Tibial nerve (tissue), 4 donors: ENCODE data around the gene METTL13. TPM values are rescaled to one million over a fixed set of nuclear protein-coding genes. Genes with fewer than 3 reads are reported as not detected.

Source experiments
- DNase-seq, 2 donors: peaks; one replicate each; pipeline ENCODE4 v3.0.0-alpha.2; 2019; ENCODE audit warnings: low spot score in 2 of 2
- H3K27ac ChIP-seq, 4 donors: fragments of 200-600 bp; sonication (generic) in 3 of 4; one replicate each; pipeline ENCODE4 v1.5.1; 2017 to 2019; ENCODE audit warnings: mild to moderate bottlenecking in 1 of 4
- H3K27me3 ChIP-seq, 2 donors: fragments of 200-600 bp; sonication (generic) in 1 of 2; one replicate each; pipeline versions ENCODE4 v1.5.1 to v1.6.0; 2017 to 2019
- H3K36me3 ChIP-seq, 3 donors: fragments of 200-600 bp; sonication (generic); one replicate each; pipeline ENCODE4 v1.5.1; 2018 to 2019
- H3K4me1 ChIP-seq, 4 donors: fragments of 200-600 bp; sonication (generic) in 3 of 4; one replicate each; pipeline ENCODE4 v1.5.1; 2017 to 2019
- H3K4me3 ChIP-seq, 4 donors: fragments of 200-600 bp; sonication (generic) in 3 of 4; one replicate each; pipeline ENCODE4 v1.5.1; 2017 to 2019; ENCODE audit warnings: mild to moderate bottlenecking in 1 of 4, moderate library complexity in 1 of 4
- H3K9me3 ChIP-seq, 4 donors: fragments of 200-600 bp; sonication (generic) in 3 of 4; one replicate each; pipeline ENCODE4 v1.5.1; 2017 to 2019
- EP300 ChIP-seq, 2 donors: sonication (generic); formaldehyde crosslinking; IDR thresholded peaks; one replicate each; pipeline ENCODE4 v1.6.1; 2017; ENCODE audit warnings: antibody characterized with exemption in 2 of 2, mild to moderate bottlenecking in 1 of 2
- POLR2A ChIP-seq, 2 donors: fragments of 450-650 bp; IDR thresholded peaks; one replicate each; pipeline ENCODE4 v1.6.1; 2017; ENCODE audit warnings: antibody characterized with exemption in 2 of 2, mild to moderate bottlenecking in 2 of 2, moderate library complexity in 2 of 2
- WGBS, 2 donors: methylation state at CpG; one replicate each; pipeline ENCODE4 v1.1.5; 2018; 5-methylcytosine and 5-hydroxymethylcytosine counted together
- total RNA-seq, 4 donors: library from RNA; depleted of rRNA; stranded (reverse); fragments of >200 nt; gene quantifications; one replicate each; pipeline ENCODE4 v1.1.0, GENCODE V29; 2016
- TF ChIP-seq, protein P1 (sequence below), 5 experiments: fragments of 200-600 bp in 3 of 5; fragments of 450-650 bp in 2 of 5; sonication (generic) in 3 of 5; IDR thresholded peaks; one replicate each; pipeline ENCODE4 v1.5.1; 2016 to 2019; ENCODE audit warnings: antibody characterized with exemption in 5 of 5, mild to moderate bottlenecking in 3 of 5, moderate library complexity in 2 of 5

The METTL13 gene
- total RNA-seq, 4 donors from 2014 or later = 21.3 to 28.7 (median 24.4) TPM

DNA sequence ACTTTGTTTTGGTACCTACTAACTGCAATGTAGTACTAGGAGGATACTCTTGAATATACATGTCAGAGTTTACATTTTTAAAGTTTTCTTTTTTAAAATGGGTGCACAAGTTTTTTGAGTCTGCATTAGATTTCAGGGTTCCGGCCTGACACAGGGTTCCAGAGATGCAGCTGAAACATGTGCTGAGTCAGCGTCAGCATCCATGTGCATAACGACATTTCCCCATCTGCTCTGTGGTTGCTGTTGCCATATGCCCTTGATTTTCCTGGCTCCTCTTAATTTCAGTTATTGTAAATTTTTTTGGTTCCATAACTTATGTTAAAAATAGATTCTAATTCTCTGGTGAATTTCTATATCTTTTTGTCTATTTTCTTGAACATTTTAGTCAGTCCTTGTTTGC, 12.3 kb upstream of the METTL13 start:
- DNase-seq = no peak
- Histone ChIP-seq H3K9me3 (no peaks in the 10 kb centered on the region), H3K36me3 (no peaks in the 10 kb centered on the region), H3K27me3 (no peaks in the 10 kb centered on the region), H3K27ac (no peak overlapping the region), H3K4me1 (peaks cover 0 to 3% (median 0%) of the 10 kb centered on the region in 4 donors), H3K4me3 (no peak overlapping the region)
- 67 to 68% methylated on average over 3 of the region's 3 CpGs for WGBS, 2 donors
- TF ChIP-seq, protein P1, sequence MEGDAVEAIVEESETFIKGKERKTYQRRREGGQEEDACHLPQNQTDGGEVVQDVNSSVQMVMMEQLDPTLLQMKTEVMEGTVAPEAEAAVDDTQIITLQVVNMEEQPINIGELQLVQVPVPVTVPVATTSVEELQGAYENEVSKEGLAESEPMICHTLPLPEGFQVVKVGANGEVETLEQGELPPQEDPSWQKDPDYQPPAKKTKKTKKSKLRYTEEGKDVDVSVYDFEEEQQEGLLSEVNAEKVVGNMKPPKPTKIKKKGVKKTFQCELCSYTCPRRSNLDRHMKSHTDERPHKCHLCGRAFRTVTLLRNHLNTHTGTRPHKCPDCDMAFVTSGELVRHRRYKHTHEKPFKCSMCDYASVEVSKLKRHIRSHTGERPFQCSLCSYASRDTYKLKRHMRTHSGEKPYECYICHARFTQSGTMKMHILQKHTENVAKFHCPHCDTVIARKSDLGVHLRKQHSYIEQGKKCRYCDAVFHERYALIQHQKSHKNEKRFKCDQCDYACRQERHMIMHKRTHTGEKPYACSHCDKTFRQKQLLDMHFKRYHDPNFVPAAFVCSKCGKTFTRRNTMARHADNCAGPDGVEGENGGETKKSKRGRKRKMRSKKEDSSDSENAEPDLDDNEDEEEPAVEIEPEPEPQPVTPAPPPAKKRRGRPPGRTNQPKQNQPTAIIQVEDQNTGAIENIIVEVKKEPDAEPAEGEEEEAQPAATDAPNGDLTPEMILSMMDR (IDR thresholded peaks at IDR 0.05) = no peak
- TF ChIP-seq POLR2A (IDR thresholded peaks at IDR 0.05) = no peak
- no peak for TF ChIP-seq EP300 (IDR thresholded peaks at IDR 0.05)

DNA sequence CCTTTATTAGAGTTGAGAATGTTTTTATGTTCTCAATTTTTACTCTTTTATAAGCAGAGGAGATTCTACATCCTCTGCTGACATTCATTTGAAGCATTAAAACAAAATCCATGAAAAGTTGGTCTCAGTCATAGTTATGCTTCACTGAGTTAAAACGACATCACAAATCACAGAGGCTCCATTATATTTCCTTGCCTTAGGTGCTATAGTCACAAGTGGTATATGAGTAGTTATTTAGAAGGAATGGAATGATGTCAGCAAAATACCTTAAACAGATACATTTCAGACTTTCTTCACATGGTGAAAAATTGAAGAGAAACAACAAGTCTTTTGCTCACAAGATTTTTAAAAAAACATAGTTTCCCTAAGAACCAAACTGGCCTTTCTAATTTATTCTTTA, 11.7 kb upstream of the METTL13 start:
- no peaks in the 10 kb centered on the region for H3K27me3 ChIP-seq
- no peaks in the 10 kb centered on the region for H3K9me3 ChIP-seq
- peaks cover 0 to 3% (median 0%) of the 10 kb centered on the region in 4 donors for H3K4me1 ChIP-seq
- 45 to 55% methylated on average over 1 of the region's 1 CpG for WGBS, 2 donors
- no peaks in the 10 kb centered on the region for H3K36me3 ChIP-seq
- TF ChIP-seq, protein P1 (IDR thresholded peaks at IDR 0.05) = no peak
- no peak for TF ChIP-seq EP300 (IDR thresholded peaks at IDR 0.05)
- no peak for TF ChIP-seq POLR2A (IDR thresholded peaks at IDR 0.05)
- DNase-seq = no peak
- H3K27ac ChIP-seq = no peak overlapping the region
- H3K4me3 ChIP-seq = no peak overlapping the region

DNA sequence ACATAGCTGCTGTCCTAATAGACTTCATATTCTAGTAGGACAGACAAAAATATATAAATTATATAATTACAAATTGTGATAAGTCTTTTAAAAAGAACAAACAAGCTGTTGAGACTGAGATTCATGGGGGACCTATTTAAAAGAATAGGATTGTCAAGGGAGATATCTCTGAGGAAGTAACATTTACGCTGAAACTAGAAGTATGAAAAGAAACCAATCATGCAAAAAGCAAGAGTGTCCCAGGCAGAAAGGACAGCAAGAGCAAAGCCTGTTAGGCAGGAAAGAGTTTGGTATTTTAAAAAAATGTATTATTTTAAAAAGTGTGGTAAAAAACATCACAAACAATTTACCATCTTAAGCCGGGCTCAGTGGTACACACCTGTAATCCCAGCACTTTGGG, 9.1 kb upstream of the METTL13 start:
- TF ChIP-seq, protein P1 (IDR thresholded peaks at IDR 0.05) = no peak
- no peak for TF ChIP-seq POLR2A (IDR thresholded peaks at IDR 0.05)
- no peak for TF ChIP-seq EP300 (IDR thresholded peaks at IDR 0.05)
- WGBS, 2 donors = 82 to 88% methylated on average over 2 of the region's 2 CpGs
- no peak for DNase-seq

DNA sequence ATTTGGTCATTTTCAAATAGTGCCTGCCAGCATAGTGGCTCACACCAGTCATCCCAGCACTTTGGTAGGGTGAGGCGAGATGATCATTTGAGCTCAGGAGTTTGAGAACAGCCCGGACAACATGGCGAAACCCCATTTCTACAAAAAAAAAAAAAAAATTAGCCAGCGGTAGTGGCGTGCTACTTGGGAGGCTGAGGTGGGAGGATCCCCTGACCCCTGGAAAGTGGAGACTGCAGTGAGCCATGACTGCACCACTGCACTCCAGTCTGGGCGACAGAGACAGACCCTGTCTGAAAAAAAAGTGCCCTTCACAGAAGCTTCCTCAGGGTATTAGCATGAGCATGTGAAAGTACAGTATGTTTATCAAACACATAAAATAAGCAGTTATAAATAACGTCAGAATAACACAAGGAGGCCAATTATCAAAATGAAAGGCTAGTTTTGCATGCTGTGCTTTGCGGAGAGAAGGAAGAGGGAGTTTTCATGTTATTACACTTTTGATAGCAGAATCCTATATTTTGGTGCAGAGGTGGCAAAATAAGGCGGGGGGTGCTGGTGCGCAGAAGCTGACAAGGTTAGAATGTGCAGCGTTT, 781 bp upstream of the METTL13 start:
- H3K9me3 ChIP-seq = no peaks in the 10 kb centered on the region
- no peak for DNase-seq
- 41% methylated on average over 11 of the region's 11 CpGs for WGBS, 2 donors
- H3K36me3 ChIP-seq = peaks cover under 1 to 24% (median 7%) of the 10 kb centered on the region in 3 donors
- H3K4me3 ChIP-seq = peak overlapping the region; percentile 51 to 75 (median 56)
- H3K27ac ChIP-seq = peak overlapping the region; percentile 71 to 91 (median 84)
- TF ChIP-seq, protein P1 (IDR thresholded peaks at IDR 0.05) = no peak
- TF ChIP-seq EP300 (IDR thresholded peaks at IDR 0.05) (no peak), POLR2A (IDR thresholded peaks at IDR 0.05) (no peak)
- H3K27me3 ChIP-seq = no peaks in the 10 kb centered on the region
- peaks cover 0 to 44% (median 6%) of the 10 kb centered on the region in 4 donors for H3K4me1 ChIP-seq

More for the DNA sequence above, 9.1 kb upstream of the METTL13 start:
- H3K4me1 ChIP-seq = peaks cover 0 to 2% (median 0%) of the 10 kb centered on the region in 4 donors
- H3K36me3 ChIP-seq = no peaks in the 10 kb centered on the region
- H3K27ac ChIP-seq = no peak overlapping the region
- H3K9me3 ChIP-seq = no peaks in the 10 kb centered on the region
- H3K27me3 ChIP-seq = no peaks in the 10 kb centered on the region
- no peak overlapping the region for H3K4me3 ChIP-seq

DNA sequence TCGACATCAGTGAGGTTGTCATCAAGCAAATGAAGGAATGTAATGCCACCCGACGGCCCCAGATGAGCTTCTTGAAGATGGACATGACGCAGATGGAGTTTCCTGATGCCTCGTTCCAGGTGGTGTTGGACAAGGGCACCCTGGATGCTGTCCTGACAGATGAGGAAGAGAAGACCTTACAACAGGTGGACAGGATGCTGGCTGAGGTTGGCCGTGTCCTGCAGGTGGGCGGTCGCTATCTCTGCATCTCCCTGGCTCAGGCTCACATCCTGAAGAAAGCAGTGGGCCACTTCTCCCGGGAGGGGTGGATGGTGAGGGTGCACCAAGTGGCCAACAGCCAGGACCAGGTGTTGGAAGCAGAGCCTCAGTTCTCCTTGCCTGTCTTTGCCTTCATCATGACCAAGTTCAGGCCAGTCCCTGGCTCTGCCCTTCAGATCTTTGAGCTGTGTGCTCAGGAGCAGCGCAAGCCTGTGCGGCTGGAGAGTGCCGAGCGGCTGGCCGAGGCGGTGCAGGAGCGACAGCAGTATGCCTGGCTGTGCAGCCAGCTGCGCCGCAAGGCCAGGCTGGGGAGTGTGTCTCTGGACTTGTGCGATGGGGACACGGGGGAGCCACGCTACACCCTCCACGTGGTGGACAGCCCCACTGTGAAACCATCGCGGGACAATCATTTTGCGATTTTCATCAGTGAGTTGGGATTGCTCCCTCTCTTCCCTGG, 2.5 kb downstream of the METTL13 start:
- Histone ChIP-seq H3K27ac (no peak overlapping the region), H3K36me3 (peaks cover 5 to 57% (median 20%) of the 10 kb centered on the region in 3 donors), H3K9me3 (no peaks in the 10 kb centered on the region), H3K27me3 (no peaks in the 10 kb centered on the region), H3K4me3 (no peak overlapping the region), H3K4me1 (peaks cover 0 to 52% (median 6%) of the 10 kb centered on the region in 4 donors)
- no peak for DNase-seq
- TF ChIP-seq EP300 (IDR thresholded peaks at IDR 0.05) = no peak
- TF ChIP-seq, protein P1 (IDR thresholded peaks at IDR 0.05) = no peak
- TF ChIP-seq POLR2A (IDR thresholded peaks at IDR 0.05) = no peak
- 94 to 95% methylated on average over 10 to 25 of the region's 25 CpGs for WGBS, 2 donors
